ENCODE results near the gene HOXD8. TPM values are rescaled to one million over a fixed set of nuclear protein-coding genes. Genes with fewer than 3 reads are reported as not detected.
A peak's percentile ranks its signal among the peaks of the same experiment; 100 is the strongest.

Gene HOXD8
- total and polyA plus RNA-seq, 9 donors, result 13.9 to 39.3 (median 26.2) TPM

GRCh38 chr2:176083796-176084261 lies 45.7 kb upstream of the HOXD8 start, which contains the start of gene EVX2:
EVX2 (minus strand) TSS chr2:176083962; CDS start chr2:176083776, 186 bp downstream.
- peaks cover 49% of the 10 kb centered on the region for H3K4me1 ChIP-seq (ENCODE audit: control insufficient read depth, insufficient read depth, low read length)
- H3K27ac ChIP-seq (ENCODE audit: low read length), result peak within 1 kb of the TSS; percentile 37
- no peaks in the 10 kb centered on the region for H3K9me3 ChIP-seq (replicated peaks; ENCODE audit: control insufficient read depth, low read depth, low read length)
- DNase-seq, result no peak
- 2% methylated on average over 10 of the region's 27 CpGs for WGBS (ENCODE audit: insufficient coverage)
- peak within 1 kb of the TSS; percentile 6 for H3K4me3 ChIP-seq (ENCODE audit: low read length)
- H3K27me3 ChIP-seq (ENCODE audit: control insufficient read depth, insufficient read depth, low read length), result peaks cover 94% of the 10 kb centered on the region
- no peaks in the 10 kb centered on the region for H3K36me3 ChIP-seq (ENCODE audit: control insufficient read depth, insufficient read depth, low read length)

GRCh38 chr2:176084611-176085119 lies 44.8 kb upstream of the HOXD8 start:
- H3K4me1 ChIP-seq (ENCODE audit: control insufficient read depth, insufficient read depth, low read length), result peaks cover 44% of the 10 kb centered on the region
- H3K27me3 ChIP-seq (ENCODE audit: control insufficient read depth, insufficient read depth, low read length), result peaks cover 94% of the 10 kb centered on the region
- DNase-seq, result peak; percentile 32
- no peak overlapping the region for H3K4me3 ChIP-seq (ENCODE audit: low read length)
- no peaks in the 10 kb centered on the region for H3K36me3 ChIP-seq (ENCODE audit: control insufficient read depth, insufficient read depth, low read length)
- 2% methylated on average over 20 of the region's 26 CpGs for WGBS (ENCODE audit: insufficient coverage)
- no peaks in the 10 kb centered on the region for H3K9me3 ChIP-seq (replicated peaks; ENCODE audit: control insufficient read depth, low read depth, low read length)
- H3K27ac ChIP-seq (ENCODE audit: low read length), result peak overlapping the region; percentile 37

- no peaks in the 10 kb centered on the region for H3K9me3 ChIP-seq (replicated peaks; ENCODE audit: control insufficient read depth, low read depth, low read length)
- H3K36me3 ChIP-seq (ENCODE audit: control insufficient read depth, insufficient read depth, low read length), result no peaks in the 10 kb centered on the region
- no peak for DNase-seq
- no peak overlapping the region for H3K4me3 ChIP-seq (ENCODE audit: low read length)
- under 1% methylated on average over 24 of the region's 40 CpGs for WGBS (ENCODE audit: insufficient coverage)
- H3K27ac ChIP-seq (ENCODE audit: low read length), result peak overlapping the region; percentile 37
- peaks cover 96% of the 10 kb centered on the region for H3K27me3 ChIP-seq (ENCODE audit: control insufficient read depth, insufficient read depth, low read length)
- H3K4me1 ChIP-seq (ENCODE audit: control insufficient read depth, insufficient read depth, low read length), result peaks cover 43% of the 10 kb centered on the region
Measured at GRCh38 chr2:176085120-176085788, 44.3 kb upstream of the HOXD8 start.

- peak; percentile 69 for DNase-seq
- Histone ChIP-seq H3K27me3 (ENCODE audit: control insufficient read depth, insufficient read depth, low read length) (peaks cover 96% of the 10 kb centered on the region), H3K9me3 (replicated peaks; ENCODE audit: control insufficient read depth, low read depth, low read length) (no peaks in the 10 kb centered on the region), H3K4me1 (ENCODE audit: control insufficient read depth, insufficient read depth, low read length) (peaks cover 39% of the 10 kb centered on the region), H3K36me3 (ENCODE audit: control insufficient read depth, insufficient read depth, low read length) (no peaks in the 10 kb centered on the region), H3K27ac (ENCODE audit: low read length) (no peak overlapping the region), H3K4me3 (ENCODE audit: low read length) (peak overlapping the region; percentile 6)
- 2% methylated on average over 37 of the region's 46 CpGs for WGBS (ENCODE audit: insufficient coverage)
Measured at GRCh38 chr2:176085861-176086771, 43.4 kb upstream of the HOXD8 start.

GRCh38 chr2:176087330-176088047 lies 42.0 kb upstream of the HOXD8 start:
- no peaks in the 10 kb centered on the region for H3K36me3 ChIP-seq (ENCODE audit: control insufficient read depth, insufficient read depth, low read length)
- DNase-seq, result no peak
- H3K9me3 ChIP-seq (replicated peaks; ENCODE audit: control insufficient read depth, low read depth, low read length), result no peaks in the 10 kb centered on the region
- 55% methylated on average over 24 of the region's 29 CpGs for WGBS (ENCODE audit: insufficient coverage)
- H3K4me1 ChIP-seq (ENCODE audit: control insufficient read depth, insufficient read depth, low read length), result peaks cover 36% of the 10 kb centered on the region
- peaks cover 94% of the 10 kb centered on the region for H3K27me3 ChIP-seq (ENCODE audit: control insufficient read depth, insufficient read depth, low read length)
- H3K4me3 ChIP-seq (ENCODE audit: low read length), result peak overlapping the region; percentile 40
- H3K27ac ChIP-seq (ENCODE audit: low read length), result no peak overlapping the region

- H3K4me3 ChIP-seq (ENCODE audit: low read length), result peak overlapping the region; percentile 40
- WGBS (ENCODE audit: insufficient coverage), result 8% methylated on average over 32 of the region's 49 CpGs
- H3K27me3 ChIP-seq (ENCODE audit: control insufficient read depth, insufficient read depth, low read length), result peaks cover 93% of the 10 kb centered on the region
- no peak overlapping the region for H3K27ac ChIP-seq (ENCODE audit: low read length)
- H3K4me1 ChIP-seq (ENCODE audit: control insufficient read depth, insufficient read depth, low read length), result peaks cover 32% of the 10 kb centered on the region
- DNase-seq, result peak; percentile 74
- no peaks in the 10 kb centered on the region for H3K9me3 ChIP-seq (replicated peaks; ENCODE audit: control insufficient read depth, low read depth, low read length)
- no peaks in the 10 kb centered on the region for H3K36me3 ChIP-seq (ENCODE audit: control insufficient read depth, insufficient read depth, low read length)
Measured at GRCh38 chr2:176088048-176088936, 41.2 kb upstream of the HOXD8 start.

GRCh38 chr2:176088937-176089842 lies 40.3 kb upstream of the HOXD8 start:
- H3K36me3 ChIP-seq (ENCODE audit: control insufficient read depth, insufficient read depth, low read length), result no peaks in the 10 kb centered on the region
- no peak for DNase-seq
- no peaks in the 10 kb centered on the region for H3K9me3 ChIP-seq (replicated peaks; ENCODE audit: control insufficient read depth, low read depth, low read length)
- peaks cover 93% of the 10 kb centered on the region for H3K27me3 ChIP-seq (ENCODE audit: control insufficient read depth, insufficient read depth, low read length)
- H3K27ac ChIP-seq (ENCODE audit: low read length), result no peak overlapping the region
- 20% methylated on average over 5 of the region's 6 CpGs for WGBS (ENCODE audit: insufficient coverage)
- peaks cover 33% of the 10 kb centered on the region for H3K4me1 ChIP-seq (ENCODE audit: control insufficient read depth, insufficient read depth, low read length)
- no peak overlapping the region for H3K4me3 ChIP-seq (ENCODE audit: low read length)

- H3K27me3 ChIP-seq (ENCODE audit: control insufficient read depth, insufficient read depth, low read length), result peaks cover 92% of the 10 kb centered on the region
- no peak for DNase-seq
- H3K4me1 ChIP-seq (ENCODE audit: control insufficient read depth, insufficient read depth, low read length), result peaks cover 27% of the 10 kb centered on the region
- H3K27ac ChIP-seq (ENCODE audit: low read length), result no peak overlapping the region
- no peak overlapping the region for H3K4me3 ChIP-seq (ENCODE audit: low read length)
- H3K9me3 ChIP-seq (replicated peaks; ENCODE audit: control insufficient read depth, low read depth, low read length), result no peaks in the 10 kb centered on the region
- no peaks in the 10 kb centered on the region for H3K36me3 ChIP-seq (ENCODE audit: control insufficient read depth, insufficient read depth, low read length)
Measured at GRCh38 chr2:176089843-176090395, 39.6 kb upstream of the HOXD8 start.

Measured in muscle of leg (tissue), 11 donors.